ENCODE results near the gene CAPZB.

GRCh38 chr1:19477284-19478249, 7.8 kb downstream of the CAPZB start:
- TF ChIP-seq POLR2A (IDR thresholded peaks at IDR 0.05; ENCODE audit: low read depth, low read length) (peak; percentile 64; the same call in 1 of the 2 replicates), POLR2AphosphoS5 (IDR thresholded peaks at IDR 0.05; ENCODE audit: low read depth, low read length) (peak; percentile 59), SPI1 (IDR thresholded peaks at IDR 0.05; ENCODE audit: low read depth, low read length) (peak; percentile 42)
